ENCODE data around the gene IGSF21.

The IGSF21 gene

DNA sequence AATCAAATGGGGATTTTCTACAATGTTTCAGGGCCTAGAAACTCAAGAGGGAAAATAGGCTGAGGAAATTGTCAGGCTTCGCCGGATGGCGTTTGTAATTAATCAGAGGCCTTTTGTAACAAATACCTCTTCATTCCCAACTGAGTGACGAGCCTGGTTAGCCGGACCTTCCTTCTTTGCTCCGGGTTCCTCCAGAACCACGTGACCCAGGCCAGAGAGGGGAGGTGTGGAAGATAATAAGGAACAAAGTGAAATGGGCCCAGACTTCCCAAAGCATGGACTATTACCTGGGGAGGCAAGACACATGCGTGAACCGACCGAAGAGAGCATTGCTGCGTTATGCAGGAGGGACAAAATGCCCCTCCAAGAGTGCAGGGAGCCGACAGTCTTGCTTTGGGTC is 7.5 kb upstream of the IGSF21 start:
- Histone ChIP-seq H3K36me3 (ENCODE audit: insufficient read depth, low read length) (no peaks in the 10 kb centered on the region), H3K4me2 (ENCODE audit: low read length) (no peak overlapping the region), H3K9ac (ENCODE audit: low read depth, low read length) (no peak overlapping the region), H3K27me3 (ENCODE audit: control insufficient read depth, insufficient read depth, low read length) (no peaks in the 10 kb centered on the region), H3K9me3 (replicated peaks; ENCODE audit: low read length) (no peaks in the 10 kb centered on the region), H3K4me1 (ENCODE audit: control insufficient read depth, insufficient read depth, low read length) (no peaks in the 10 kb centered on the region), H3K4me3 (ENCODE audit: low read length) (no peak overlapping the region)

DNA sequence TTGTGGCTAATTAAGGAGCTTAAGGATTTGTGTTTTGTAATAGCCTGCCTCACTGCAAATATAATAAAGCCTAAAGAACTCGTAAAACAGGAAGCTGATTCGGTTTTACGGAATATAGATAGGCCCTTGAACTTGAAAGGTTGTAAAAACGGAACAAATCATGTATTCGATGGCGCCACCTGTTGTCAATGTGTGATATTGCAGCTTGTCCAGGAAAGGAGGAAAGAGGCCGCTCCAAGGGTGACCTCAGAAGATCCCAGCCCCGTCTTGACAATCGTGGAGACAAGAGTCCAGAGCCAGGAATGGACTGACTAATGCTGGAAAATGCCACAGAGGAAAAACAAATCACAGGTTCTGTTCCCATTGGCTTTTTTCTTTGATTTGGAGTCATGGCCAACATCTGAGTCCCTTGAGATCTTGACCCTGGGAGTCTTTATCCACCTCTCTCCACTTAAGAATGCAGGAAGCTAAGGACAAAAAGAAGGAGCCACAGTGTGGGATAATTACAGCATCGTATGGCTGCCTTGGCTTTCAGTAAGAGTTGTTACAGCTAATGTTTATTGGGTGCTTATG is 7.0 kb upstream of the IGSF21 start:
- Histone ChIP-seq H3K4me2 (ENCODE audit: low read length) (no peak overlapping the region), H3K9ac (ENCODE audit: low read depth, low read length) (no peak overlapping the region), H3K9me3 (replicated peaks; ENCODE audit: low read length) (no peaks in the 10 kb centered on the region)

DNA sequence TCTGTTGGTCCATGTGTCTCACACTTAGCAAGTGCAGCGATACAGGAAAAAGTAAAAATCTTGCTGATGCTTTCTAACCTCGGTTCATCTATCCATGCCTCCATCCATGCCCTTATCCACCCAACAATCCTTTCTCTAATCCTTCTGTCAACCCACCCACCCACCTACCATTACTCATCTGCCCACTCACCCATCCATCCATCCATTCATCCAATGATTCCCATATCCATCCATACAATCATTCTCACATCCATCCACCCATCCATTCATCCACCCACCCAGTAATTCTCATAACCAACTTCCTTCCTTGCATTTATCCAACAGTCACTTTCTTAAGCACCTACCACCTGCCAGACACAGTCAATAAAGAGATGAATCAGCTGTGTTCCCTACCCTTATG is 6.1 kb upstream of the IGSF21 start:
- Histone ChIP-seq H3K4me1 (ENCODE audit: control insufficient read depth, insufficient read depth, low read length) (no peaks in the 10 kb centered on the region), H3K27me3 (ENCODE audit: control insufficient read depth, insufficient read depth, low read length) (peaks cover 3% of the 10 kb centered on the region), H3K9me3 (replicated peaks; ENCODE audit: low read length) (no peaks in the 10 kb centered on the region), H3K9ac (ENCODE audit: low read depth, low read length) (no peak overlapping the region), H3K36me3 (ENCODE audit: insufficient read depth, low read length) (no peaks in the 10 kb centered on the region), H3K4me3 (ENCODE audit: low read length) (no peak overlapping the region), H3K4me2 (ENCODE audit: low read length) (no peak overlapping the region)

More for the DNA sequence above, 7.0 kb upstream of the IGSF21 start:
- no peaks in the 10 kb centered on the region for H3K4me1 ChIP-seq (ENCODE audit: control insufficient read depth, insufficient read depth, low read length)
- no peaks in the 10 kb centered on the region for H3K36me3 ChIP-seq (ENCODE audit: insufficient read depth, low read length)
- no peaks in the 10 kb centered on the region for H3K27me3 ChIP-seq (ENCODE audit: control insufficient read depth, insufficient read depth, low read length)
- no peak overlapping the region for H3K4me3 ChIP-seq (ENCODE audit: low read length)

DNA sequence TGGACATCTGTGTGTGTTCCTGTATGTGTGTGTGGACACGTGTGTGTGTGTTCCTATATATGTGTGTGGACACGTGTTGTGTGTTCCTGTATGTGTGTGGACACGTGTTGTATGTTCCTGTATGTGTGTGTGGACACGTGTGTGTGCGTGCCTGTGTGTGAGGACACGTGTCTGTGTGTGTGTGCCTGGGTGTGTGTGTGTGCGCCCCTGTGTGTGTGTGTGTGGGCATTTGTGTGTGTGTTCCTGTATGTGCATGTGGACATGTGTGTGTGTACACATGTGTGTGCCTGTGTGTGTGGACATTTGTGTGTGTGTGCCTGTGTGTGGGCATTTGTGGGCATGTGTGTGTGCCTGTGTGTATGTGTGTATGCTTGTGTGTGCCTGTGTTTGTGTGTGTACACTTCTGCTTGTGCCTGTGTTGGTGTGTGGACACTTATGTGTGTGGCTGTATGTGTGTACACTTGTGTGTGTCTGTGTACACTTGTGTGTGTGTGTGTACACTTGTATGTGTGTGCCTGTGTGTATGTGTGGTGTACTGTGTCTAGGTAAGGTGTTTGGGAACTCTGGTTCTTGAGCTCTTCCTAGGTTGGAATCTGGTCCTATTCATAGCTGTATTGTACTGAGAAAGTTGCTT is 3.7 kb upstream of the IGSF21 start:
- no peak overlapping the region for H3K4me3 ChIP-seq (ENCODE audit: low read length)
- no peaks in the 10 kb centered on the region for H3K9me3 ChIP-seq (replicated peaks; ENCODE audit: low read length)
- no peak overlapping the region for H3K4me2 ChIP-seq (ENCODE audit: low read length)
- H3K9ac ChIP-seq (ENCODE audit: low read depth, low read length), result no peak overlapping the region
- H3K27me3 ChIP-seq (ENCODE audit: control insufficient read depth, insufficient read depth, low read length), result peaks cover 20% of the 10 kb centered on the region
- H3K36me3 ChIP-seq (ENCODE audit: insufficient read depth, low read length), result no peaks in the 10 kb centered on the region
- no peaks in the 10 kb centered on the region for H3K4me1 ChIP-seq (ENCODE audit: control insufficient read depth, insufficient read depth, low read length)

DNA sequence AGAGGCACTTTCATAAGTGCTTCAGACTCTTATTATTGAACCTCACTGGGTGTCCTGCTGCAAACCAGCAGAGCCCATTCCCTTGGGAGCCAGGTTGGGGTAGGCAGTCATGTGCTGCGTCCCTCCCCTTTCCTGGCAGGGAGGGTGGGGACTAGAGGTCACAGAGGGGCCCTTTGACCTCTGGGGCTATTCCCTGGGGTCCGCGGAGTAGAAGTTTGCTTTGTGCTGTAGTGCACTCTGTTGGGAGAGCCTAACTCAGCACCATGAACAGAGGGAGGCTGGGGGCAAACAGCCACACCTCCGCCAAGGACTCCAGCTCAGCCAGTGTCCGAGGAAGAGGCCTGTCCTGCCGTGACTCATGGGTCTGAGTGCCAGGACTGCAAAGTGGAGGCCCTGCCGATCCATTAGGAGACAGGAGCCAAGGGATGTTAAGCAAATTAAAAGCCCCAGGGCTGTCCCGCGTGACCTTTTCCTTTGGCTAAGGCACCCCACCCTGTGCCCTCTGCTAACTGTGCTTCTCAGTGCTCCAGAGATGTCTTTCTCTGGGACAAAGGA is 3.0 kb upstream of the IGSF21 start:
- H3K9me3 ChIP-seq (replicated peaks; ENCODE audit: low read length), result no peaks in the 10 kb centered on the region
- no peaks in the 10 kb centered on the region for H3K4me1 ChIP-seq (ENCODE audit: control insufficient read depth, insufficient read depth, low read length)
- peaks cover 27% of the 10 kb centered on the region for H3K27me3 ChIP-seq (ENCODE audit: control insufficient read depth, insufficient read depth, low read length)
- H3K4me2 ChIP-seq (ENCODE audit: low read length), result no peak overlapping the region
- H3K36me3 ChIP-seq (ENCODE audit: insufficient read depth, low read length), result no peaks in the 10 kb centered on the region
- H3K4me3 ChIP-seq (ENCODE audit: low read length), result no peak overlapping the region
- H3K9ac ChIP-seq (ENCODE audit: low read depth, low read length), result no peak overlapping the region

DNA sequence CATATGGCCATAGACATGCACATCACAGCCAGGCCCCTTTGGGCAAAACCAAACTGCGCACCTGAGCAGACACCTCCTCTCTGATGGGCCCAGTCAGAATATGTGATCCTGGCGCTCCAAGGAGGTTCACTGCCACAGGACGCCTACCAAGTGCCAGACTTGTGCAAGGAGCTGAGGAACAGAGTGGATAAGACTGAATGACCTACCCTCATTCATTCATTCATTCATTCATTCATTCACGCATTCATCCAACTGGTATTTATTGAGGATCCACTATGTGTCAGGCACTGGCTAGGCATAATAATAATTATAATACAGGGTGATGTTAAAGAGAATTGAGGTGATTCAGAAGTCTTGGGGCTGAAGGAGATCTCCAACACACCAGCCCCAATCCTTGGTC is 2.4 kb upstream of the IGSF21 start:
- H3K4me1 ChIP-seq (ENCODE audit: control insufficient read depth, insufficient read depth, low read length), result no peaks in the 10 kb centered on the region
- H3K9me3 ChIP-seq (replicated peaks; ENCODE audit: low read length), result no peaks in the 10 kb centered on the region
- no peak overlapping the region for H3K9ac ChIP-seq (ENCODE audit: low read depth, low read length)
- H3K36me3 ChIP-seq (ENCODE audit: insufficient read depth, low read length), result no peaks in the 10 kb centered on the region
- no peak overlapping the region for H3K4me2 ChIP-seq (ENCODE audit: low read length)
- H3K27me3 ChIP-seq (ENCODE audit: control insufficient read depth, insufficient read depth, low read length), result peaks cover 32% of the 10 kb centered on the region
- H3K4me3 ChIP-seq (ENCODE audit: low read length), result no peak overlapping the region

DNA sequence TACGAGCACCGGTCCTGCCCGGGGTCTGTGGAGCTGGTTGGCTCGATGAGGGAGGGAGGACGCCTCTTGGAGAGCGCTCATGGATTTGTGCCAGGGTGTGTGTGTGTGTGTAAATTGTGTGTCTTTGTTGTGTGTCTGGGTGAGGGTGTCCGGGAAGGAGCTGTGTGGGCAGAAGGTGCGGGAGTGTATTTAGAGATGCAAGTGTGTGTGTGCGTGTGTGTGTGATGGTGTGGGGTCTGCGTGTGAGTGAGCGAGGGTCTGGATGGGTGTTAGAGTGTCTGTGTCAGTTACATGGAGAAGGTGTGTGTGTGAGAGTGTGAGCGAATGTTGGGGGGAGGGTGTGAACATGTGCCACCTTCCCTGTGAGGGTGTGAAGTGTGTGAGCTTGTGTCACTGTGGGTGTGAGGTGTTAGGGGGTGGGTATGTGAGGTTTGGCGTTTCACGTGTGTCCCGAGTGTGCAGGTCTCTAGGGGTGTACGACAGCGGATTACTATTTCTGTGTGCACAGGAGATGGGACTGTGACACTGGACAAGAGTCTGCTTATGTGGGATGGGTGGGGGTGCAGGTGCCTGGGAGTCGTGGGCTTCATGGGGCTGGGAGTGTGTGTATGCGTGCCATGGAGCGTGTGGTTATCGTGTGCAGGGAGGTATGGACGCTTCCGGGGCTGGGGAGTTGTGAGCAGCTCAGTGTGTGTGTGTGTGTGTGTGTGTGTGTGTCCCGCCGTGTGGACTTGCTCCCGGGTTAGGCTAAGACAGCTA is 880 bp downstream of the IGSF21 start:
- H3K4me3 ChIP-seq (ENCODE audit: low read length), result no peak overlapping the region
- H3K4me2 ChIP-seq (ENCODE audit: low read length), result no peak overlapping the region
- H3K36me3 ChIP-seq (ENCODE audit: insufficient read depth, low read length), result no peaks in the 10 kb centered on the region
- peaks cover 43% of the 10 kb centered on the region for H3K27me3 ChIP-seq (ENCODE audit: control insufficient read depth, insufficient read depth, low read length)
- no peak overlapping the region for H3K9ac ChIP-seq (ENCODE audit: low read depth, low read length)
- no peaks in the 10 kb centered on the region for H3K9me3 ChIP-seq (replicated peaks; ENCODE audit: low read length)
- H3K4me1 ChIP-seq (ENCODE audit: control insufficient read depth, insufficient read depth, low read length), result no peaks in the 10 kb centered on the region

DNA sequence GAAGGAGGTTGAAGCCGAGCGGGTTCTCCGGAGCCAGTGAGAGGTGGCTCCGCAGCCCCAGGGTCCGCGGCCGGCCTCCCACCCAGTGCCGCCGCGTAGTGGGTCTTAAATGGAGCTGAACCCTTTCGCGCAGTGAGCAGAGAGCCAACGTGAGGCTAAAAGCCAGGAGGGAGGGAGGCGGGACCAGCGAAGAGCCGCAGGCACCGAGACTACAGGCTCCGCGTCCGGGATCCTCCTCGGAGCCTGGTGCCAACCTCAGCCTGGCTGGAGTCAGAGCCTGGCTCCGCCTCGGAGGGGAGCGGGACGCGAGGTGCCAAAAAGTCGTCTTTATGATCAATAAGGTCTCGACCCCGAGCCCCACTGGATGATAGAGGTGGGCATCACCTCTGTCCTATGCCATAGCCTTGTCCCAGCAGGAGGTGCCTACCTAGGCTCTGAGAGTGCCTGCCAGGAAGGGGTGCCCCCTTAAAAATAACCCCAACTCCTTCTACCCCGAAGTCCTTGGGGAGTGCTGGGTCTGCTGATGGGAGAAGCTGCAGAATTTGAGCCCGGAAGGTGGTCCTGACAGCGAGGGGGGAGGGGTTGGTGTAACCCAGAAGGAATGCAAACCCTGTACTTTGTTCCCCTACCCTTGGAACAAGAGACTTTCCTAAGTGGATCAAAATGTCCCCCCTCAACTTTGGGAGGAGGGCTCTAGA is 1.6 kb downstream of the IGSF21 start:
- Histone ChIP-seq H3K4me2 (ENCODE audit: low read length) (no peak overlapping the region), H3K9ac (ENCODE audit: low read depth, low read length) (no peak overlapping the region), H3K27me3 (ENCODE audit: control insufficient read depth, insufficient read depth, low read length) (peaks cover 43% of the 10 kb centered on the region), H3K36me3 (ENCODE audit: insufficient read depth, low read length) (no peaks in the 10 kb centered on the region), H3K4me1 (ENCODE audit: control insufficient read depth, insufficient read depth, low read length) (no peaks in the 10 kb centered on the region), H3K4me3 (ENCODE audit: low read length) (no peak overlapping the region), H3K9me3 (replicated peaks; ENCODE audit: low read length) (no peaks in the 10 kb centered on the region)

DNA sequence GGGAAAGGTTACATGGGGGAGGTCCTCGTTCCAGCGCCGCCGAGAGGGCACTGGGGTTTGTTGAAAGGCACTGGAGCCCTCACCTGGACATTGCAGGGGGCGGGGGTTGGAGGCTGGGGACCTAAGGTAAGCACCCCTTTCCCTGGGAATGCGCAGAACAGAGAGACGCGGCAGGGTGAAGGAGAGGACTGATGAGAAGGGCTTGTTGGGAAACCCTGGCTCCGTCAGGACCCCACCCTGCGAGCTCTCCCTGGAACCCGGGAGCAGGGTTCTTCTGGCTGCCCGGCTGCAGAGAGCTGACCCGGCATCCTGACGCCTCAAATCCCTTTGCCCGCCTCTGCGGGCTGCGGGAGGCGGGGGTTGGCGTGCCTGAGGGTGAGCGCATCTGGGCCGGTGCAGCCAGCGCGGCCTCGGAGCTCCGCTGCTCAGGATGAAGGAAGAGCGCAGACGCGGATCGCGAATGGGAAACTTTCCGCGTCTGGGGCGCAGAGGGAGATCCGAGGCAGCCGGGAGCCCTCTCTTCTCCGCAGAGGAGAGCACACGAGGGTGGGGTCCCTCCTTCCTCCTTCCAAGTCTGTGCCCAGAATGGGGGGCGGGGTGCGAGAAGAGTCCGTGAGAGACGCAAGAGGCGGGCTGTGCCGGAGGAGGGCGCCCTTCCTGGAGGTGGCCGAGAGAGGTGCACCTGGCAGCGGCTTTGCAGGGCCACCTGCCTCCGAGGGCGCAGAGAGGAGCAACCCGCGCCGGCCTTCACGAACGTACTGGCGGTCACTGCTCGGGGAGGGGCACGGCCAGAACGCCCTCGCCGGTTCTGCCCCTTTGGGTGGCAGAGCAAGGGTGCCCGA is 2.4 kb downstream of the IGSF21 start:
- Histone ChIP-seq H3K9me3 (replicated peaks; ENCODE audit: low read length) (no peaks in the 10 kb centered on the region), H3K27me3 (ENCODE audit: control insufficient read depth, insufficient read depth, low read length) (peaks cover 43% of the 10 kb centered on the region), H3K9ac (ENCODE audit: low read depth, low read length) (no peak overlapping the region), H3K4me3 (ENCODE audit: low read length) (no peak overlapping the region), H3K4me1 (ENCODE audit: control insufficient read depth, insufficient read depth, low read length) (no peaks in the 10 kb centered on the region), H3K36me3 (ENCODE audit: insufficient read depth, low read length) (no peaks in the 10 kb centered on the region), H3K4me2 (ENCODE audit: low read length) (no peak overlapping the region)

DNA sequence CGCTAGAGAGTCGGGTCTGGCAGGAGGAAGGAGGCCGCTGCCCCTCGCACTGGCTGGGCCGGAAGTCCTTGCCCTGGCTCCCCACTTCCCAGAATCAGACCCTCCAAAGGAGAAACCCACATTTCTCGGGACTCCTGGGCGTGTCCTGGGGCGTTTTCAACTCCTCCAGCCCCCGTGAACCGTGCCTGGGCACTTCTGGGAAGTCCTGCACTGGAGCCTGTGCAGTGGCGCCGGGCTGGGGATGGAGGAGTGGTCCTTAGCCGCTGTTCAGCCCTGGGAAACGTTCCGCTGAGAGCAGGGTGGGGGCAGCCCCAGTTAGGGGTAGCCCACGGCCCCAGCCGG is 3.0 kb downstream of the IGSF21 start:
- no peak overlapping the region for H3K4me2 ChIP-seq (ENCODE audit: low read length)
- no peak overlapping the region for H3K9ac ChIP-seq (ENCODE audit: low read depth, low read length)
- H3K4me3 ChIP-seq (ENCODE audit: low read length), result no peak overlapping the region
- H3K27me3 ChIP-seq (ENCODE audit: control insufficient read depth, insufficient read depth, low read length), result peaks cover 43% of the 10 kb centered on the region
- H3K36me3 ChIP-seq (ENCODE audit: insufficient read depth, low read length), result no peaks in the 10 kb centered on the region
- no peaks in the 10 kb centered on the region for H3K4me1 ChIP-seq (ENCODE audit: control insufficient read depth, insufficient read depth, low read length)
- no peaks in the 10 kb centered on the region for H3K9me3 ChIP-seq (replicated peaks; ENCODE audit: low read length)

DNA sequence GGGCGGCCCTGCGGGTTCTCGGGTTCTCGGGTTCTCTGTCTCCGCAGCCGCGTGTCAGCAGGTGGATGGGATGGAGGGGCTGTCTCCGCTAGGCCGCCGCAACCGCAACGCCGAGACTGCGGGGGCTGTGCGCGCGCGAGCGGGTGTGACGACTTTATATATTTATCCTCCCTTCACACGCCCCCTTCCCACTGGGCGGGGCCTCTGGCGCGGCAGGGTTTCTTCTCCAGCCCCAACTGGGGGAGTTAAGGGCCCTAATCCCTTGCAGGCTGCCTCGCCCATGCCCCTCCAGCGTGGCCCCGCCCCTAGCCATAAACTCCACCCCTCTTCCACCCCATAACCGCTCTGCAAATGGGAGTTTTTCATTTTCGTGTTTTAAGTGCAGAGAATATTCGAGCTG is 3.4 kb downstream of the IGSF21 start:
- Histone ChIP-seq H3K4me2 (ENCODE audit: low read length) (no peak overlapping the region), H3K27me3 (ENCODE audit: control insufficient read depth, insufficient read depth, low read length) (peaks cover 43% of the 10 kb centered on the region)

More for the DNA sequence above, 3.4 kb downstream of the IGSF21 start:
- no peaks in the 10 kb centered on the region for H3K4me1 ChIP-seq (ENCODE audit: control insufficient read depth, insufficient read depth, low read length)
- H3K4me3 ChIP-seq (ENCODE audit: low read length), result no peak overlapping the region
- H3K9ac ChIP-seq (ENCODE audit: low read depth, low read length), result no peak overlapping the region
- H3K9me3 ChIP-seq (replicated peaks; ENCODE audit: low read length), result no peaks in the 10 kb centered on the region
- H3K36me3 ChIP-seq (ENCODE audit: insufficient read depth, low read length), result no peaks in the 10 kb centered on the region

Data from skeletal muscle satellite cell (primary cell).